A549 (cell line): Measurements from ENCODE around the gene PODN.

Experiments used
- CEBPB ChIP-seq, 2 experiments: fragments of >200 bp in 1 of 2; sonication (Bioruptor Twin) in 1 of 2; formaldehyde crosslinking in 1 of 2; IDR thresholded peaks; 2 replicates each; pipeline ENCODE4 v1.6.1; 2012 to 2016
- EHMT2 ChIP-seq: fragments of 200-600 bp; sonication (generic); IDR thresholded peaks from 2 replicates; pipeline ENCODE4 v1.6.1; 2016; ENCODE audit warnings: antibody characterized with exemption, low read depth, mild to moderate bottlenecking, moderate library complexity
- EP300 ChIP-seq, 2 experiments: fragments of >200 bp; sonication (Bioruptor Twin); formaldehyde crosslinking; IDR thresholded peaks; 2 replicates in 1 of 2; 3 replicates in 1 of 2; pipeline ENCODE4 v1.6.1; 2016 to 2017
- POLR2A ChIP-seq: IDR thresholded peaks from 2 replicates; pipeline ENCODE4 v1.6.1; 2012; ENCODE audit warnings: mild to moderate bottlenecking, low read length
- RARB ChIP-seq: fragments of 250-450 bp; sonication (Bioruptor Pico); IDR thresholded peaks from 2 replicates; pipeline ENCODE4 v1.8.0; 2021; ENCODE audit warnings: mild to moderate bottlenecking, moderate library complexity
- SMC3 ChIP-seq: fragments of >200 bp; sonication (Bioruptor Twin); formaldehyde crosslinking; IDR thresholded peaks from 3 replicates; pipeline ENCODE4 v1.6.1; 2018; ENCODE audit warnings: inconsistent platforms

GRCh38 chr1:53047737-53048736, 14.0 kb upstream of the PODN start:
- TF ChIP-seq EP300 (IDR thresholded peaks at IDR 0.05) (no peak), CEBPB (IDR thresholded peaks at IDR 0.05) (no peak), EHMT2 (no peak), RARB (CRISPR knock-in tag) (no peak), SMC3 (no peak), POLR2A (no peak)
